GM18867 (cell line): ENCODE data around the gene TRAM1L1.

Source experiments
- ATAC-seq: cut with Tn5 transposase; IDR thresholded peaks from one replicate; pipeline ENCODE4 v1.9.1; 2021; ENCODE audit warnings: mild to moderate bottlenecking, moderate library complexity; ENCODE audit not compliant: unreplicated experiment

Gene TRAM1L1

DNA sequence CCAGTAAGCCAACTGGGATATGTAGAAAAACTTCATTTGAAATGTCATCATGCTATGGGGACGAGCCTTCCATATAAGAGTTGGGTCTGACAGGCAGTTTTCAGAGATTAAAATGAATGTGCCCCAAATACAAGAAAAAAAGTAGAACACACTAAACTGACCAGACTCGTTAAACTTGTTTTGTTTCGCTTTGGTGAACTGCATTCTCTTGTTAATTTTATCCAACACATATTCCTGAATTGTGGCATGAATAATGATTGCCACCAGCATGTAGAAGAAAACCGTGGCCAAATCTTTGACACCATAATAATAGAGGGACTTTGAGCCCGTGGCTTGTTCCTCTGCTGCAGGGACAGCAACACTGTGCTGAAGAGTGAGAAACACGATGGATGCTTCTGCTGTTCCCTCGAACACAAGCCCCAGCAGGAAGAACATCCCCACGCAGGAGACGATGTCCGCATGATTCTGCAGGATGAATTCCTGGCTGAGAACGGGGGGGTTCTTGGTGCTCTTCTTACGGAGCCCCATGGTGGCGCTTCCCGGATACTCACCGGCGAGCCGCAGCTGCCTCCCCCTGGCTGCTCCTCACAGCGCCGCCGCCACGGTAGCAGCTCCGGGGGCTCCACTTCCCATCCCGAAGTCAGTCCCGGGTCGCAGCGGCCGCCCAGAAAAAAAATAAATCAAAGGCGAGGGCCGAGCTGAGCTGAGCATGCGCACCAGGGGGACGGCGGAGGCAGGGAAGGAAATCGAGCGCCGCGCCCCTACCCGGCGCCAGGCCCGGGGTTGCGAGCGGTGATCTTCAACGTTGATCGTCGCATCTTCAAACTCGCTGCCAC lies at the start of gene TRAM1L1:
Gene TRAM1L1, minus strand, starts transcription at position 711 of the 836 bp plus-strand sequence. Its CDS starts 183 bp downstream, at position 528.
- ATAC-seq = peak; percentile 41

- no peak for ATAC-seq
Measured at GRCh38 chr4:117134386-117134785, 49.0 kb upstream of the TRAM1L1 start.

- ATAC-seq = no peak
Measured at GRCh38 chr4:117096886-117097285, 11.5 kb upstream of the TRAM1L1 start.

DNA sequence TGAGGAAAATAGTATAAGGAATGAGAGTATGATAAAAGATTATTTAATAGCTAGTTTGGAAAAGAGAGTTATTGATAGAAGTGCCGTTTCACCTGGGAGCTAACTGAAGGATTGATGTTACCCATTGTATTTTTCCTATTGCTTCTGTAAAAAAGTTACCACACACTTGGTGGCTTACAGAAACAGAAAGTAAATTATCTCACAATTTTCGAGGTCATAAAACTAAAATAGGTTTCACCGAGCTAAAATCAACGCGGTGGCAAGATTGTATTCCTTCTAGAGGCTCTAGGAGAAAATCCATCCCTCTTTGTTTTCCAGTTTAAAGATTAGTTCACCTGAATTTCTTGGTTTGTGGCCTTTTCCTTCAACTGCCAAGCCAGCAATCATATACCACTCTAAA lies 11.1 kb upstream of the TRAM1L1 start:
- no peak for ATAC-seq

GRCh38 chr4:117093571-117093970 lies 8.2 kb upstream of the TRAM1L1 start:
- ATAC-seq = no peak

- ATAC-seq = no peak
Measured at GRCh38 chr4:117077760-117078159, 7.6 kb downstream of the TRAM1L1 start.

DNA sequence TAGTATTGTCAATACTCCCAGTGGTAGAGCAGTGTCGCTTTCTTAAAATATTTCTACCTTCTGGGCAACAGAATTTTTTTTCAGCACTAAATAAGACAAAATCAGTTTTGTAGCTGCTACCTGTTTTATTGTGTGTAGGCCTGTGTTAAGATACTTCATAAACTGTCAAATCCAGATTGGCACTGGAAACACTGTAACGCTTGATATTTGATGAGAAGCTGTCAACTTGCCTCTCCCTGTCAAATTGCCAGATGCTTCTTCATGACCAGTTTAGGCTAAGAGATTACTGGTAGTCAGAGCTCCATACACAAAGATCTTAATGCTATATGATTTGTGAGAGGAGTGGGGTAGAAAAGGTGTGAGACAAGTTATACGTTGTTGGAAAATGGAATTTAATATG lies 17.3 kb downstream of the TRAM1L1 start:
- no peak for ATAC-seq

DNA sequence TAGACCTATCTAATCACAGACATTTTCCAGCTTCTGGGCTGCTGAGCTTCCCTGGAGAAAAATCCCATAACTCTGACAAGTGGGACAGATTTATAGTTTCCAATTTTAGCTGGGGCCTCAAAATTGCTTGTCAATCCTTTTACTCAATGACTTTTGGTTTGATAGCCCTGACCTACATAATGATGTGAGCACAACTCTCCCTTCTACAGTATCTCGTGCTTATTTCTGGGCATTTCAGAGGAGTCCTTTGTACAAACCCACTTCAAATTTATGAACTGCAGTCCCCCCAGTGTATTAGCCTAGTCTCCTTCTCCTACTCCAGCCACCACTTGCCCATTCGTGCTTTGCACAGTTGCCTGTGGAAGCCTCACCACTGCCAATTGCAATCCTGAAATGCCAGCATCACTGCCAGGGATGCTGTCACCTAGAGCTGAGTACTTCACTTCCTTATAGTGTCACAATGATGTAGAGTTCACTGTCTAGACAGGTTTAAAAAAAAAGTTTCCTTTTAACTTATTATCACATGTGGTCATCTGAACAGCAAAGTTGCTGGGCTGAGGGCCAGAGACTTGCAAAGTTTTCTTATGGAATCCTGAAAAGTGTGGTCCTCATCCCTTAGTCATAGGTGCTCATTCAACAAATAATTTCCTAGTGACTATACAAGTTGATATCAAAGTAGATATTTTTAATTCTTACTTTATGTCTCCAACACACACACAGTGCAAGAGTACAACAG lies 21.2 kb downstream of the TRAM1L1 start:
- no peak for ATAC-seq

DNA sequence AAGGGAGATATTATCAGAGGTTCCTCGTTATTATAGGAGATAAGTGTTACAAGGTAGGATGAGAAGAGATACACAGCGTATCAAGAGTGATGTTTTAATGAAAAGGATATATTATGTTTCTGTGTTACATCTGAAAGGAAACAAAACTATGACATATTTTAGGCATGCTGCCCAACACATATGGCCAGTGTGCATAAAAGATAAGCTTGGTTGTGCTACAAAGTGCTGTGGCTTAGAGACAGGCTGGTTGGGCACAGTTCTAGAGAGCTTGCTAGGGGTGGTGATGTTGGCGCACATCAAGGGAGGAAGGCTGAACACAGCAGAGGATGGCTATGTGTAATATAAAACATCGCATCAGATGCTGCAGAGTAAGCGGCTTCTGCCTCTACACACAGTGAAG lies 42.4 kb downstream of the TRAM1L1 start:
- ATAC-seq = no peak
